Fibroblast of lung (primary cell): ENCODE data around the gene ENPEP. TPM values are rescaled to one million over a fixed set of nuclear protein-coding genes. Genes with fewer than 3 reads are reported as not detected.

Experiments used
- DNase-seq, 2 donors: peaks; one replicate each; pipeline versions ENCODE4 v3.0.0 to v3.0.0-alpha.2; 2010; ENCODE audit warnings: low read depth in 2 of 2
- H2AFZ ChIP-seq: 2 replicates; pipeline ENCODE4 v1.5.1; 2012; ENCODE audit warnings: low read length, control low read depth, inconsistent platforms
- H3K27ac ChIP-seq: 2 replicates; pipeline ENCODE4 v1.5.1; 2011; ENCODE audit warnings: low read length, control low read depth; ENCODE audit not compliant: insufficient read depth
- H3K27me3 ChIP-seq: 2 replicates; pipeline ENCODE4 v1.5.1; 2011; ENCODE audit warnings: mild to moderate bottlenecking, low read length; ENCODE audit not compliant: control insufficient read depth, insufficient read depth
- H3K36me3 ChIP-seq: 2 replicates; pipeline ENCODE4 v1.5.1; 2011; ENCODE audit warnings: low read length; ENCODE audit not compliant: control insufficient read depth, insufficient read depth
- H3K4me1 ChIP-seq: 2 replicates; pipeline ENCODE4 v1.5.1; 2011; ENCODE audit warnings: low read length; ENCODE audit not compliant: control insufficient read depth, insufficient read depth; ENCODE audit errors: extremely low read depth
- H3K4me2 ChIP-seq: 2 replicates; pipeline ENCODE4 v1.5.1; 2011; ENCODE audit warnings: low read length, control low read depth; ENCODE audit not compliant: insufficient read depth; ENCODE audit errors: extremely low read depth
- H3K4me3 ChIP-seq, 4 experiments: fragments of 200-600 bp in 1 of 4; sonication (generic) in 1 of 4; replicated peaks in 1 of 4; 2 replicates each; pipeline ENCODE4 v1.5.1; 2011 to 2016; ENCODE audit warnings: low read length in 4 of 4, low read depth in 3 of 4, mild to moderate bottlenecking in 3 of 4, control low read depth in 2 of 4, inconsistent platforms in 1 of 4, mixed read lengths in 1 of 4; ENCODE audit not compliant: insufficient read depth in 1 of 4; ENCODE audit errors: control extremely low read depth in 1 of 4
- H3K79me2 ChIP-seq: 2 replicates; pipeline ENCODE4 v1.5.1; 2012; ENCODE audit warnings: mild to moderate bottlenecking, low read length, inconsistent platforms; ENCODE audit not compliant: control insufficient read depth, insufficient read depth
- H3K9ac ChIP-seq: 2 replicates; pipeline ENCODE4 v1.5.1; 2011; ENCODE audit warnings: mild to moderate bottlenecking, low read length, control low read depth; ENCODE audit not compliant: insufficient read depth
- H3K9me3 ChIP-seq: 2 replicates; pipeline ENCODE4 v1.5.1; 2012; ENCODE audit warnings: low read depth, low read length; ENCODE audit not compliant: control insufficient read depth, insufficient read depth
- H4K20me1 ChIP-seq: 2 replicates; pipeline ENCODE4 v1.5.1; 2011; ENCODE audit warnings: low read length; ENCODE audit not compliant: control insufficient read depth, insufficient read depth; ENCODE audit errors: extremely low read depth
- CTCF ChIP-seq, 2 donors: IDR thresholded peaks in 1 of 2; conservative IDR thresholded peaks in 1 of 2; 1 replicate in 1 of 2; 2 replicates in 1 of 2; pipeline ENCODE4 v1.5.1; 2011 to 2012; ENCODE audit warnings: low read length in 2 of 2, control low read depth in 1 of 2, inconsistent platforms in 1 of 2, low read depth in 1 of 2, mild to moderate bottlenecking in 1 of 2
- EZH2 ChIP-seq: IDR thresholded peaks from 2 replicates; pipeline ENCODE4 v1.5.1; 2012; ENCODE audit warnings: low read length, control low read depth, mild to moderate bottlenecking; ENCODE audit errors: missing control alignments
- polyA plus RNA-seq, 2 donors: library from polyadenylated mRNA; depleted of rRNA in 1 of 2; stranded (reverse) in 1 of 2; unstranded in 1 of 2; fragments of >200 nt; gene quantifications; 2 replicates each; pipeline ENCODE4 v1.2.1, GENCODE V29; 2011 to 2012; ENCODE audit warnings: missing spikeins in 1 of 2
- total RNA-seq: library from RNA; depleted of rRNA; stranded (reverse); fragments of >200 nt; gene quantifications from 2 replicates; pipeline ENCODE4 v1.2.1, GENCODE V29; 2014

Gene ENPEP
- total and polyA plus RNA-seq, 2 donors (not counting 1 experiment from before 2014, with no cell fraction given), result 0.28 TPM; not detected in 1

- H3K4me3 ChIP-seq, result no peak overlapping the region
- TF ChIP-seq EZH2 (no peak), CTCF (conservative IDR thresholded peaks at IDR 0.05 in 1 of 2, IDR thresholded peaks at IDR 0.05 in 1 of 2; ENCODE audit: low read depth in 1 of 2, low read length in 2 of 2) (peak; percentile 31 to 61)
- H3K27me3 ChIP-seq, result no peaks in the 10 kb centered on the region
- no peak overlapping the region for H3K9ac ChIP-seq
- no peaks in the 10 kb centered on the region for H3K79me2 ChIP-seq
- H2AFZ ChIP-seq, result no peak overlapping the region
- peak; percentile 95 to 99 for DNase-seq
- H3K4me2 ChIP-seq, result no peak overlapping the region
- H4K20me1 ChIP-seq, result no peaks in the 10 kb centered on the region
- H3K27ac ChIP-seq, result no peak overlapping the region
- H3K36me3 ChIP-seq, result no peaks in the 10 kb centered on the region
- no peaks in the 10 kb centered on the region for H3K4me1 ChIP-seq
- no peaks in the 10 kb centered on the region for H3K9me3 ChIP-seq
Measured at GRCh38 chr4:110480031-110480549, 4.1 kb downstream of the ENPEP start.

- Histone ChIP-seq H3K4me2 (no peak overlapping the region), H3K79me2 (no peaks in the 10 kb centered on the region), H3K27me3 (no peaks in the 10 kb centered on the region), H3K9ac (no peak overlapping the region), H3K36me3 (no peaks in the 10 kb centered on the region), H3K4me3 (no peak overlapping the region), H3K9me3 (no peaks in the 10 kb centered on the region), H4K20me1 (no peaks in the 10 kb centered on the region), H3K4me1 (peaks cover 5% of the 10 kb centered on the region), H2AFZ (no peak overlapping the region), H3K27ac (no peak overlapping the region)
- DNase-seq, result peak; percentile 27 to 46
- TF ChIP-seq EZH2, result no peak
- TF ChIP-seq CTCF (conservative IDR thresholded peaks at IDR 0.05 in 1 of 2, IDR thresholded peaks at IDR 0.05 in 1 of 2; ENCODE audit: low read depth in 1 of 2, low read length in 2 of 2), result no peak
Measured at GRCh38 chr4:110480746-110481271, 4.9 kb downstream of the ENPEP start.

GRCh38 chr4:110483516-110483915 lies 7.6 kb downstream of the ENPEP start:
- TF ChIP-seq EZH2 (no peak), CTCF (conservative IDR thresholded peaks at IDR 0.05 in 1 of 2, IDR thresholded peaks at IDR 0.05 in 1 of 2; ENCODE audit: low read depth in 1 of 2, low read length in 2 of 2) (no peak)
- Histone ChIP-seq H4K20me1 (no peaks in the 10 kb centered on the region), H3K4me3 (no peak overlapping the region), H3K27ac (no peak overlapping the region), H3K4me2 (no peak overlapping the region), H3K27me3 (no peaks in the 10 kb centered on the region), H3K9me3 (no peaks in the 10 kb centered on the region), H3K4me1 (peaks cover 5% of the 10 kb centered on the region), H3K9ac (no peak overlapping the region), H3K36me3 (no peaks in the 10 kb centered on the region), H2AFZ (no peak overlapping the region), H3K79me2 (no peaks in the 10 kb centered on the region)
- DNase-seq, result peak in 1 of 2 donors; percentile 70
